K562 (cell line): ENCODE results near the gene PGAP2. TPM values are rescaled to one million over a fixed set of nuclear protein-coding genes. Genes with fewer than 3 reads are reported as not detected.

ENCODE experiments used
- ATF1 ChIP-seq, 2 experiments: fragments of 450-650 bp in 1 of 2; IDR thresholded peaks; 2 replicates each; pipeline ENCODE4 v1.6.1; 2016; ENCODE audit warnings: missing compliant biosample characterization in 1 of 2, missing genetic modification characterization in 1 of 2
- CAMTA2 ChIP-seq: fragments of 250-450 bp; sonication (Bioruptor Pico); conservative IDR thresholded peaks from 2 replicates; pipeline ENCODE4 v1.5.1; 2022
- DIDO1 ChIP-seq: fragments of 450-650 bp; IDR thresholded peaks from 2 replicates; pipeline ENCODE4 v1.6.1; 2016; ENCODE audit warnings: low read depth, missing biosample characterization, missing genetic modification characterization
- HNRNPUL1 ChIP-seq: fragments of 200-400 bp; formaldehyde crosslinking; IDR thresholded peaks from 2 replicates; pipeline ENCODE4 v1.6.1; 2017; ENCODE audit warnings: low read length
- KDM1A ChIP-seq, 2 experiments: fragments of 450-650 bp; IDR thresholded peaks; 2 replicates each; pipeline ENCODE4 v1.6.1; 2016; ENCODE audit warnings: mild to moderate bottlenecking in 2 of 2
- PHB ChIP-seq: fragments of 250-450 bp; sonication (Bioruptor Pico); IDR thresholded peaks from 2 replicates; pipeline ENCODE4 v1.5.0; 2021
- PML ChIP-seq: IDR thresholded peaks from 2 replicates; pipeline ENCODE4 v1.6.1; 2012; ENCODE audit warnings: low read length, inconsistent platforms
- ZNF239 ChIP-seq: fragments of 250-450 bp; sonication (Bioruptor Pico); IDR thresholded peaks from 2 replicates; pipeline ENCODE4 v1.4.0; 2020; ENCODE audit warnings: mild to moderate bottlenecking
- polyA plus RNA-seq, 8 experiments: library from polyadenylated mRNA; depleted of rRNA in 4 of 8; stranded (reverse) in 5 of 8; unstranded in 3 of 8; fragments of >200 nt; fragmentation: Nextera tagmentation in 2 of 8; fragmentation: Illumina TruSeq in 1 of 8; extraction: Ambion mirVana in 2 of 8; extraction: Trizol in 1 of 8; gene quantifications; 2 replicates each; pipeline versions ENCODE4 v1.2.1 to v1.2.3, GENCODE V29; 2011 to 2014; ENCODE audit warnings: inconsistent platforms in 1 of 8, missing spikeins in 1 of 8
- total RNA-seq, 7 experiments: library from RNA; depleted of rRNA in 6 of 7; stranded (reverse); fragments of >200 nt in 6 of 7; fragmentation: Illumina TruSeq in 2 of 7; extraction: Trizol in 2 of 7; gene quantifications; 2 replicates each; pipeline versions ENCODE4 v1.2.1 to v1.2.3, GENCODE V29; 2011 to 2021; ENCODE audit warnings: low replicate concordance in 1 of 7
- TF ChIP-seq, protein P1 (sequence below), 2 experiments: fragments of 450-650 bp in 1 of 2; sonication (generic) in 1 of 2; formaldehyde crosslinking in 1 of 2; IDR thresholded peaks; 2 replicates each; pipeline versions ENCODE4 v1.7.1 to v1.9.0; 2016 to 2022; ENCODE audit warnings: inconsistent platforms in 1 of 2, mild to moderate bottlenecking in 1 of 2, missing genetic modification reagents in 1 of 2
- TF ChIP-seq, protein P2 (sequence below): fragments of 250-450 bp; sonication (Bioruptor Pico); IDR thresholded peaks from 2 replicates; pipeline ENCODE4 v1.5.0; 2022; ENCODE audit warnings: mild to moderate bottlenecking
- TF ChIP-seq, protein P3 (sequence below): fragments of 250-450 bp; sonication (Bioruptor Pico); IDR thresholded peaks from 2 replicates; pipeline ENCODE4 v1.8.0; 2022; ENCODE audit warnings: inconsistent platforms, mild to moderate bottlenecking, moderate library complexity, borderline replicate concordance
- TF ChIP-seq, protein P4 (sequence below): fragments of 250-450 bp; sonication (Bioruptor Pico); IDR thresholded peaks from 2 replicates; pipeline ENCODE4 v1.8.0; 2021; ENCODE audit warnings: moderate library complexity, mild to moderate bottlenecking, inconsistent platforms

Gene PGAP2
- total and polyA plus RNA-seq, 9 of the 15 experiments (the other 6 are each of a cell fraction or from before 2014, with no cell fraction given) = 17.9 to 47.2 (median 33.7) TPM

DNA sequence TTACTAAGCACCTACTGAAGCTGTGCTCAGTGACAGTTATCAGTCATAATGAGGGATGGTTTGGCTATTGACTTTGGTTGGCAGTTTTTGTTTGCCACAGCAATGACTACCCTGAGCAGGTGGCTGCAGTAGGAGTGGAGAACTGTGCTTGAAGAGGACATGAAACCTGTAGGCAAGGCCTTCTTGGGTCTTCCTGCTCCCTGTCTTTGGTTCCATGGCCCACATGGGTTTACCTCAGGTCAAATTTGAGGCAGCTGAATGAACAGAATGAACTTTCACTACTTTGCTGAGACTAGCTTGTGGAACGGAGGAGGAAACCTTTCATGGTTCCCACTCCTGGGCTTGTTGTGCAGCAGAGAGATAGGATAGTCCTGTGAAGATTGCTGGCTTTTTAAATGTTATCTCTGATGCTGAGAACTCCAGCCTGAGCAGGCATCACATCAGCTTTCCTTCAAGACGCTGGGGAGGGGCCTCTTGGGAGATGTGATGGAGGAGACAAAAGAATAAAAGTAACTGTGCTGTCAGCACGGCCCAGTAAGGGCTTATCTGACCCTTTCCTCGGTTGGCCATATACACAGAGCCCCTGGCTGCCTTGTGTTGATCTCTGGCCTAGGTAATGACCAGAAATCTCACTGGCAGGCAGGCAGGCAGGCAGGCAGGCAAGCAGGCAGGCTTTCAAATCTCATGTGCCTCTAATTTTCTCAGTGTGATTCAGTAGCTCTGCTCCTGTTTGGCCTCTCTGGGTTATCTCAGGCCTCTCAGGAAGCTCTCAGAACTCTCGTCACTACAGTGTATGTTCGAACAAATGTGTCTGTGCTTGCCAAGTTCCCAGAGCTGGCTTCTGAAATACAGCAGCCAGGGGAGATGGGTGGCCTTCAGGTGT is 59.1 kb downstream of the PGAP2 start (continued):
- TF ChIP-seq HNRNPUL1 (no peak), KDM1A (IDR thresholded peaks at IDR 0.05) (peak; percentile 89 to 93), PHB (no peak), PML (peak; percentile 68; the same call in 1 of the 2 replicates), DIDO1 (tag) (no peak), ZNF239 (CRISPR knock-in tag) (no peak), ATF1 (CRISPR knock-in tag; IDR thresholded peaks at IDR 0.05) (no peak), ATF1 (tag; IDR thresholded peaks at IDR 0.05) (peak; percentile 65), CAMTA2 (no peak)
- TF ChIP-seq, protein P1, sequence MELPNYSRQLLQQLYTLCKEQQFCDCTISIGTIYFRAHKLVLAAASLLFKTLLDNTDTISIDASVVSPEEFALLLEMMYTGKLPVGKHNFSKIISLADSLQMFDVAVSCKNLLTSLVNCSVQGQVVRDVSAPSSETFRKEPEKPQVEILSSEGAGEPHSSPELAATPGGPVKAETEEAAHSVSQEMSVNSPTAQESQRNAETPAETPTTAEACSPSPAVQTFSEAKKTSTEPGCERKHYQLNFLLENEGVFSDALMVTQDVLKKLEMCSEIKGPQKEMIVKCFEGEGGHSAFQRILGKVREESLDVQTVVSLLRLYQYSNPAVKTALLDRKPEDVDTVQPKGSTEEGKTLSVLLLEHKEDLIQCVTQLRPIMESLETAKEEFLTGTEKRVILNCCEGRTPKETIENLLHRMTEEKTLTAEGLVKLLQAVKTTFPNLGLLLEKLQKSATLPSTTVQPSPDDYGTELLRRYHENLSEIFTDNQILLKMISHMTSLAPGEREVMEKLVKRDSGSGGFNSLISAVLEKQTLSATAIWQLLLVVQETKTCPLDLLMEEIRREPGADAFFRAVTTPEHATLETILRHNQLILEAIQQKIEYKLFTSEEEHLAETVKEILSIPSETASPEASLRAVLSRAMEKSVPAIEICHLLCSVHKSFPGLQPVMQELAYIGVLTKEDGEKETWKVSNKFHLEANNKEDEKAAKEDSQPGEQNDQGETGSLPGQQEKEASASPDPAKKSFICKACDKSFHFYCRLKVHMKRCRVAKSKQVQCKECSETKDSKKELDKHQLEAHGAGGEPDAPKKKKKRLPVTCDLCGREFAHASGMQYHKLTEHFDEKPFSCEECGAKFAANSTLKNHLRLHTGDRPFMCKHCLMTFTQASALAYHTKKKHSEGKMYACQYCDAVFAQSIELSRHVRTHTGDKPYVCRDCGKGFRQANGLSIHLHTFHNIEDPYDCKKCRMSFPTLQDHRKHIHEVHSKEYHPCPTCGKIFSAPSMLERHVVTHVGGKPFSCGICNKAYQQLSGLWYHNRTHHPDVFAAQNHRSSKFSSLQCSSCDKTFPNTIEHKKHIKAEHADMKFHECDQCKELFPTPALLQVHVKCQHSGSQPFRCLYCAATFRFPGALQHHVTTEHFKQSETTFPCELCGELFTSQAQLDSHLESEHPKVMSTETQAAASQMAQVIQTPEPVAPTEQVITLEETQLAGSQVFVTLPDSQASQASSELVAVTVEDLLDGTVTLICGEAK (IDR thresholded peaks at IDR 0.05) = no peak
- TF ChIP-seq, protein P1 (CRISPR knock-in tag; IDR thresholded peaks at IDR 0.05) = no peak
- TF ChIP-seq, protein P2, sequence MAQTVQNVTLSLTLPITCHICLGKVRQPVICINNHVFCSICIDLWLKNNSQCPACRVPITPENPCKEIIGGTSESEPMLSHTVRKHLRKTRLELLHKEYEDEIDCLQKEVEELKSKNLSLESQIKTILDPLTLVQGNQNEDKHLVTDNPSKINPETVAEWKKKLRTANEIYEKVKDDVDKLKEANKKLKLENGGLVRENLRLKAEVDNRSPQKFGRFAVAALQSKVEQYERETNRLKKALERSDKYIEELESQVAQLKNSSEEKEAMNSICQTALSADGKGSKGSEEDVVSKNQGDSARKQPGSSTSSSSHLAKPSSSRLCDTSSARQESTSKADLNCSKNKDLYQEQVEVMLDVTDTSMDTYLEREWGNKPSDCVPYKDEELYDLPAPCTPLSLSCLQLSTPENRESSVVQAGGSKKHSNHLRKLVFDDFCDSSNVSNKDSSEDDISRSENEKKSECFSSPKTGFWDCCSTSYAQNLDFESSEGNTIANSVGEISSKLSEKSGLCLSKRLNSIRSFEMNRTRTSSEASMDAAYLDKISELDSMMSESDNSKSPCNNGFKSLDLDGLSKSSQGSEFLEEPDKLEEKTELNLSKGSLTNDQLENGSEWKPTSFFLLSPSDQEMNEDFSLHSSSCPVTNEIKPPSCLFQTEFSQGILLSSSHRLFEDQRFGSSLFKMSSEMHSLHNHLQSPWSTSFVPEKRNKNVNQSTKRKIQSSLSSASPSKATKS (CRISPR knock-in tag) = no peak
- TF ChIP-seq, protein P3, sequence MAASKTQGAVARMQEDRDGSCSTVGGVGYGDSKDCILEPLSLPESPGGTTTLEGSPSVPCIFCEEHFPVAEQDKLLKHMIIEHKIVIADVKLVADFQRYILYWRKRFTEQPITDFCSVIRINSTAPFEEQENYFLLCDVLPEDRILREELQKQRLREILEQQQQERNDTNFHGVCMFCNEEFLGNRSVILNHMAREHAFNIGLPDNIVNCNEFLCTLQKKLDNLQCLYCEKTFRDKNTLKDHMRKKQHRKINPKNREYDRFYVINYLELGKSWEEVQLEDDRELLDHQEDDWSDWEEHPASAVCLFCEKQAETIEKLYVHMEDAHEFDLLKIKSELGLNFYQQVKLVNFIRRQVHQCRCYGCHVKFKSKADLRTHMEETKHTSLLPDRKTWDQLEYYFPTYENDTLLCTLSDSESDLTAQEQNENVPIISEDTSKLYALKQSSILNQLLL = no peak
- TF ChIP-seq, protein P4, sequence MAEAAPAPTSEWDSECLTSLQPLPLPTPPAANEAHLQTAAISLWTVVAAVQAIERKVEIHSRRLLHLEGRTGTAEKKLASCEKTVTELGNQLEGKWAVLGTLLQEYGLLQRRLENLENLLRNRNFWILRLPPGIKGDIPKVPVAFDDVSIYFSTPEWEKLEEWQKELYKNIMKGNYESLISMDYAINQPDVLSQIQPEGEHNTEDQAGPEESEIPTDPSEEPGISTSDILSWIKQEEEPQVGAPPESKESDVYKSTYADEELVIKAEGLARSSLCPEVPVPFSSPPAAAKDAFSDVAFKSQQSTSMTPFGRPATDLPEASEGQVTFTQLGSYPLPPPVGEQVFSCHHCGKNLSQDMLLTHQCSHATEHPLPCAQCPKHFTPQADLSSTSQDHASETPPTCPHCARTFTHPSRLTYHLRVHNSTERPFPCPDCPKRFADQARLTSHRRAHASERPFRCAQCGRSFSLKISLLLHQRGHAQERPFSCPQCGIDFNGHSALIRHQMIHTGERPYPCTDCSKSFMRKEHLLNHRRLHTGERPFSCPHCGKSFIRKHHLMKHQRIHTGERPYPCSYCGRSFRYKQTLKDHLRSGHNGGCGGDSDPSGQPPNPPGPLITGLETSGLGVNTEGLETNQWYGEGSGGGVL = no peak
